Smooth muscle cell (in vitro differentiated cells): ENCODE data around the gene SNAP29. TPM values are rescaled to one million over a fixed set of nuclear protein-coding genes. Genes with fewer than 3 reads are reported as not detected.

Experiments
- DNase-seq: peaks from one replicate; lab custom pipeline; 2025; ENCODE audit not compliant: unreplicated experiment; lab: John Stamatoyannopoulos, UW
- H2AFZ ChIP-seq: fragments of 200-600 bp; sonication (generic); 2 replicates; pipeline ENCODE4 v1.6.0; 2016; ENCODE audit warnings: antibody characterized with exemption, low read depth, mild to moderate bottlenecking
- H3F3A ChIP-seq: fragments of 200-600 bp; sonication (generic); 2 replicates; pipeline ENCODE4 v1.6.0; 2017; ENCODE audit warnings: antibody characterized with exemption, low read depth
- H3K27ac ChIP-seq: fragments of 200-600 bp; sonication (generic); 2 replicates; pipeline ENCODE4 v1.5.1; 2016; ENCODE audit warnings: low read depth, mild to moderate bottlenecking
- H3K27me3 ChIP-seq: fragments of 200-600 bp; sonication (generic); 2 replicates; pipeline ENCODE4 v1.6.1; 2016; ENCODE audit warnings: low read depth, mild to moderate bottlenecking
- H3K36me3 ChIP-seq: fragments of 200-600 bp; sonication (generic); 2 replicates; pipeline ENCODE4 v1.5.1; 2016; ENCODE audit warnings: low read depth
- H3K4me1 ChIP-seq: fragments of 200-600 bp; sonication (generic); 2 replicates; pipeline ENCODE4 v1.5.1; 2016; ENCODE audit warnings: low read depth
- H3K4me2 ChIP-seq: fragments of 200-600 bp; sonication (generic); 2 replicates; pipeline ENCODE4 v1.6.0; 2016; ENCODE audit warnings: mild to moderate bottlenecking
- H3K4me3 ChIP-seq: fragments of 200-600 bp; sonication (generic); 2 replicates; pipeline ENCODE4 v1.5.1; 2016; ENCODE audit warnings: mild to moderate bottlenecking
- H3K79me2 ChIP-seq: fragments of 200-600 bp; sonication (generic); 2 replicates; pipeline ENCODE4 v1.6.0; 2016; ENCODE audit warnings: low read depth, mild to moderate bottlenecking
- H3K9ac ChIP-seq: fragments of 200-600 bp; sonication (generic); 2 replicates; pipeline ENCODE4 v1.6.0; 2016; ENCODE audit warnings: low read depth
- H3K9me3 ChIP-seq: fragments of 200-600 bp; sonication (generic); replicated peaks from 2 replicates; pipeline ENCODE4 v1.5.1; 2016; ENCODE audit warnings: low read depth
- H4K20me1 ChIP-seq: fragments of 200-600 bp; sonication (generic); 2 replicates; pipeline ENCODE4 v1.6.0; 2016; ENCODE audit warnings: low read depth
- WGBS: methylation state at CpG from one replicate; pipeline ENCODE4 v1.1.7; 2016; ENCODE audit warnings: low lambda C conversion rate; 5-methylcytosine and 5-hydroxymethylcytosine counted together
- polyA plus RNA-seq: library from polyadenylated mRNA; unstranded; fragments of >200 nt; fragmentation: Nextera tagmentation; extraction: Ambion mirVana; gene quantifications from 2 replicates; pipeline ENCODE4 v1.2.1, GENCODE V29; 2016
- total RNA-seq: library from RNA; depleted of rRNA; stranded (reverse); fragments of >200 nt; gene quantifications from 2 replicates; pipeline ENCODE4 v1.2.3, GENCODE V29; 2014
- TF ChIP-seq, protein P1 (sequence below): fragments of 200-600 bp; sonication (generic); IDR thresholded peaks from 2 replicates; pipeline ENCODE4 v1.5.1; 2017; ENCODE audit warnings: borderline replicate concordance, mild to moderate bottlenecking, antibody characterized with exemption; ENCODE audit not compliant: insufficient read depth, poor library complexity, severe bottlenecking

Gene SNAP29
- total and polyA plus RNA-seq, 2 experiments from 2014 or later: 9.4 to 28.8 TPM

- 24% methylated on average over 7 of the region's 7 CpGs for WGBS
- H3K79me2 ChIP-seq: no peaks in the 10 kb centered on the region
- H3K9me3 ChIP-seq: no peaks in the 10 kb centered on the region
- H3F3A ChIP-seq: peaks cover 27% of the 10 kb centered on the region
- peak overlapping the region; percentile 51 for H3K4me2 ChIP-seq
- H3K27me3 ChIP-seq: no peaks in the 10 kb centered on the region
- no peak for DNase-seq
- H3K27ac ChIP-seq: no peak overlapping the region
- TF ChIP-seq, protein P1, sequence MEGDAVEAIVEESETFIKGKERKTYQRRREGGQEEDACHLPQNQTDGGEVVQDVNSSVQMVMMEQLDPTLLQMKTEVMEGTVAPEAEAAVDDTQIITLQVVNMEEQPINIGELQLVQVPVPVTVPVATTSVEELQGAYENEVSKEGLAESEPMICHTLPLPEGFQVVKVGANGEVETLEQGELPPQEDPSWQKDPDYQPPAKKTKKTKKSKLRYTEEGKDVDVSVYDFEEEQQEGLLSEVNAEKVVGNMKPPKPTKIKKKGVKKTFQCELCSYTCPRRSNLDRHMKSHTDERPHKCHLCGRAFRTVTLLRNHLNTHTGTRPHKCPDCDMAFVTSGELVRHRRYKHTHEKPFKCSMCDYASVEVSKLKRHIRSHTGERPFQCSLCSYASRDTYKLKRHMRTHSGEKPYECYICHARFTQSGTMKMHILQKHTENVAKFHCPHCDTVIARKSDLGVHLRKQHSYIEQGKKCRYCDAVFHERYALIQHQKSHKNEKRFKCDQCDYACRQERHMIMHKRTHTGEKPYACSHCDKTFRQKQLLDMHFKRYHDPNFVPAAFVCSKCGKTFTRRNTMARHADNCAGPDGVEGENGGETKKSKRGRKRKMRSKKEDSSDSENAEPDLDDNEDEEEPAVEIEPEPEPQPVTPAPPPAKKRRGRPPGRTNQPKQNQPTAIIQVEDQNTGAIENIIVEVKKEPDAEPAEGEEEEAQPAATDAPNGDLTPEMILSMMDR: no peak
- H3K9ac ChIP-seq: no peak overlapping the region
- peaks cover 6% of the 10 kb centered on the region for H3K36me3 ChIP-seq
- no peaks in the 10 kb centered on the region for H3K4me1 ChIP-seq
- no peak overlapping the region for H3K4me3 ChIP-seq
- peaks cover 70% of the 10 kb centered on the region for H4K20me1 ChIP-seq
- H2AFZ ChIP-seq: no peak overlapping the region
Measured at GRCh38 chr22:20868025-20868962, 9.5 kb downstream of the SNAP29 start.

DNA sequence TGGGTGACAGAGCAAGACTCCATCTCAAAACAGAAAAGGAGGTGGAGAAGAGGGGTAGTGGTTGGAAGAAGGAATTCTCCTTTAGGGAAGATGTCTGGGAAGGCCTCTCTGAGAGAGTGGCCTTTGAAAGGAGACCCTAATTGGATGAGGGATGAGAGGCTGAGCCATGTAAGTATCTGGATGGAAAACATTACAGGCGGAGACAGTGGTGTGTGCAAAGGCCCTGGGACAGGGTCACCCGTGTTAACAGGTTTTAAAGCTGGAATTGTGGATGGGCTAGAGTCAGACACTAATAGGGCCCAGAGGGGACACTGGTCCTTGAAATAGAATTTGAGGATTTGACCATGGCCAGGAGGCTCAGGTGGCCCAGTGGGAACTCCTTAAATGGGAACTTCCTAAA is 10.4 kb downstream of the SNAP29 start:
- DNase-seq: no peak
- Histone ChIP-seq H3K79me2 (no peaks in the 10 kb centered on the region), H3K9me3 (no peaks in the 10 kb centered on the region), H3F3A (peaks cover 27% of the 10 kb centered on the region), H3K4me2 (no peak overlapping the region), H3K27me3 (no peaks in the 10 kb centered on the region), H3K4me3 (no peak overlapping the region), H3K9ac (no peak overlapping the region), H3K27ac (no peak overlapping the region), H3K36me3 (peaks cover 6% of the 10 kb centered on the region), H3K4me1 (no peaks in the 10 kb centered on the region), H2AFZ (no peak overlapping the region), H4K20me1 (peaks cover 60% of the 10 kb centered on the region)
- TF ChIP-seq, protein P1: no peak
- 93% methylated on average over 2 of the region's 2 CpGs for WGBS

GRCh38 chr22:20873214-20873613 is 14.4 kb downstream of the SNAP29 start:
- whole genome bisulfite sequencing: 97% methylated on average over 3 of the region's 3 CpGs
- Histone ChIP-seq H3F3A (peaks cover 6% of the 10 kb centered on the region), H3K9me3 (no peaks in the 10 kb centered on the region), H4K20me1 (peaks cover 21% of the 10 kb centered on the region), H3K4me2 (no peak overlapping the region), H2AFZ (no peak overlapping the region), H3K27me3 (no peaks in the 10 kb centered on the region), H3K79me2 (no peaks in the 10 kb centered on the region), H3K9ac (no peak overlapping the region), H3K4me1 (no peaks in the 10 kb centered on the region), H3K27ac (no peak overlapping the region), H3K36me3 (peaks cover 6% of the 10 kb centered on the region), H3K4me3 (no peak overlapping the region)
- TF ChIP-seq, protein P1: no peak
- DNase-seq: no peak

GRCh38 chr22:20875296-20875695 is 16.5 kb downstream of the SNAP29 start:
- WGBS: 100% methylated on average over 1 of the region's 1 CpG
- TF ChIP-seq, protein P1: no peak
- DNase-seq: no peak

More at GRCh38 chr22:20875296-20875695, 16.5 kb downstream of the SNAP29 start:
- no peaks in the 10 kb centered on the region for H3K27me3 ChIP-seq
- H3K4me2 ChIP-seq: no peak overlapping the region
- no peaks in the 10 kb centered on the region for H3K4me1 ChIP-seq
- H3K4me3 ChIP-seq: no peak overlapping the region
- H3K27ac ChIP-seq: no peak overlapping the region
- H3K9ac ChIP-seq: no peak overlapping the region
- H3K36me3 ChIP-seq: peaks cover 6% of the 10 kb centered on the region
- H4K20me1 ChIP-seq: peaks cover under 1% of the 10 kb centered on the region
- H3F3A ChIP-seq: no peaks in the 10 kb centered on the region
- no peaks in the 10 kb centered on the region for H3K79me2 ChIP-seq
- no peak overlapping the region for H2AFZ ChIP-seq
- no peaks in the 10 kb centered on the region for H3K9me3 ChIP-seq
